ENCODE data around the gene ESF1. TPM values are rescaled to one million over a fixed set of nuclear protein-coding genes. Genes with fewer than 3 reads are reported as not detected.

ESF1 gene
- total and polyA plus RNA-seq, 9 of the 15 experiments (the other 6 are each of a cell fraction or from before 2014, with no cell fraction given), result 7.0 to 30.4 (median 18.6) TPM

GRCh38 chr20:13784893-13785715 lies at the start of gene ESF1, which contains the start of gene NDUFAF5 (continued):
- TF ChIP-seq ZNF512 (tag; IDR thresholded peaks at IDR 0.05) (no peak), KHSRP (IDR thresholded peaks at IDR 0.05) (no peak), TCF7 (IDR thresholded peaks at IDR 0.05; ENCODE audit: borderline replicate concordance) (no peak), ZNF668 (CRISPR knock-in tag; IDR thresholded peaks at IDR 0.05) (no peak), ZBTB40 (IDR thresholded peaks at IDR 0.05) (no peak; the same call in 1 of the 2 replicates), ZBTB40 (CRISPR knock-in tag; IDR thresholded peaks at IDR 0.05) (no peak), SNAPC5 (CRISPR knock-in tag; IDR thresholded peaks at IDR 0.05) (no peak), BACH1 (tag; IDR thresholded peaks at IDR 0.05) (no peak), TEAD4 (IDR thresholded peaks at IDR 0.05; ENCODE audit: low read length) (0 out of 2 replicates have a peak, but pooled peaks have one; percentile 30), TEAD4 (CRISPR knock-in tag; IDR thresholded peaks at IDR 0.05; ENCODE audit: borderline replicate concordance) (no peak)

All from K562 (cell line).